ENCODE data around the gene RPS28.
"Not testable (repeated sequence)": the region's sequence is repeated elsewhere in the genome, so short reads cannot be mapped to it uniquely, and the experiment has no call there.

RPS28 gene

GRCh38 chr19:8320564-8321066 lies 681 bp upstream of the RPS28 start:
- DNase-seq (ENCODE audit: low read depth), result no peak

GRCh38 chr19:8321986-8322637 lies 816 bp downstream of the RPS28 start:
- DNase-seq (ENCODE audit: low read depth), result no peak

- no peak for DNase-seq (ENCODE audit: low read depth)
Measured at GRCh38 chr19:8322638-8322997, 1.3 kb downstream of the RPS28 start.

GRCh38 chr19:8323781-8324185 lies 2.5 kb downstream of the RPS28 start:
- DNase-seq (ENCODE audit: low read depth), result no peak

- DNase-seq (ENCODE audit: low read depth), result no peak
Measured at GRCh38 chr19:8324186-8325050, 3.1 kb downstream of the RPS28 start.

- no peak for DNase-seq (ENCODE audit: low read depth)
Measured at GRCh38 chr19:8325454-8325853, 4.2 kb downstream of the RPS28 start.

- no peak for DNase-seq (ENCODE audit: low read depth)
Measured at GRCh38 chr19:8329996-8330395, 8.7 kb downstream of the RPS28 start.

GRCh38 chr19:8331263-8331845 lies 10.1 kb downstream of the RPS28 start:
- DNase-seq (ENCODE audit: low read depth), result no peak

- DNase-seq (ENCODE audit: low read depth), result no peak
Measured at GRCh38 chr19:8332976-8333766, 11.9 kb downstream of the RPS28 start.

- DNase-seq (ENCODE audit: low read depth), result no peak
Measured at GRCh38 chr19:8333767-8334457, 12.6 kb downstream of the RPS28 start.

- DNase-seq (ENCODE audit: low read depth), result no peak
Measured at GRCh38 chr19:8334458-8335342, 13.4 kb downstream of the RPS28 start.

GRCh38 chr19:8335343-8336071 lies 14.2 kb downstream of the RPS28 start:
- no peak for DNase-seq (ENCODE audit: low read depth)

GRCh38 chr19:8336072-8336569 lies 14.8 kb downstream of the RPS28 start:
- no peak for DNase-seq (ENCODE audit: low read depth)

- no peak for DNase-seq (ENCODE audit: low read depth)
Measured at GRCh38 chr19:8336660-8337059, 15.4 kb downstream of the RPS28 start.

- DNase-seq (ENCODE audit: low read depth), result no peak
Measured at GRCh38 chr19:8337728-8338127, 16.4 kb downstream of the RPS28 start.

- no peak for DNase-seq (ENCODE audit: low read depth)
Measured at GRCh38 chr19:8338835-8339234, 17.5 kb downstream of the RPS28 start.

- no peak for DNase-seq (ENCODE audit: low read depth)
Measured at GRCh38 chr19:8340341-8341096, 19.2 kb downstream of the RPS28 start.

GRCh38 chr19:8341504-8341903 lies 20.2 kb downstream of the RPS28 start:
- DNase-seq (ENCODE audit: low read depth), result not testable (repeated sequence)

- no peak for DNase-seq (ENCODE audit: low read depth)
Measured at GRCh38 chr19:8342316-8342683, 21.0 kb downstream of the RPS28 start.

All from CMK (cell line).